Neural cell (in vitro differentiated cells): ENCODE measurements around the gene ANKMY1. TPM values are rescaled to one million over a fixed set of nuclear protein-coding genes. Genes with fewer than 3 reads are reported as not detected.

Experiments
- H2AFZ ChIP-seq: fragments of 200-600, 300-800 bp; sonication (generic), shearing (Covaris generic); 2 replicates; pipeline ENCODE4 v1.6.0; 2014; ENCODE audit warnings: low read depth, mild to moderate bottlenecking, antibody characterized with exemption, low read length, moderate library complexity
- H3F3A ChIP-seq: fragments of 200-600 bp; shearing (Covaris generic); 2 replicates; pipeline ENCODE4 v1.6.1; 2016; ENCODE audit warnings: mild to moderate bottlenecking, moderate library complexity, mixed read lengths, antibody characterized with exemption, low read length; ENCODE audit not compliant: insufficient read depth, poor library complexity, severe bottlenecking
- H3K27ac ChIP-seq: fragments of 200-600, 300-800 bp; sonication (generic), shearing (Covaris generic); 2 replicates; pipeline ENCODE4 v1.5.1; 2014; ENCODE audit warnings: mild to moderate bottlenecking, low read length, moderate library complexity
- H3K27me3 ChIP-seq: fragments of 300-800, 200-600 bp; sonication (generic), shearing (Covaris generic); 2 replicates; pipeline ENCODE4 v1.6.0; 2014; ENCODE audit warnings: mild to moderate bottlenecking, low read depth, low read length, moderate library complexity; ENCODE audit not compliant: insufficient read depth
- H3K36me3 ChIP-seq: fragments of 300-800, 200-600 bp; sonication (generic), shearing (Covaris generic); 2 replicates; pipeline ENCODE4 v1.5.1; 2014; ENCODE audit warnings: mild to moderate bottlenecking, antibody characterized with exemption, low read length, moderate library complexity; ENCODE audit not compliant: insufficient read depth
- H3K4me2 ChIP-seq: fragments of 300-800, 200-600 bp; sonication (generic), shearing (Covaris generic); 2 replicates; pipeline ENCODE4 v1.6.0; 2014; ENCODE audit warnings: mild to moderate bottlenecking, low read length
- H3K4me3 ChIP-seq: fragments of 300-800, 200-600 bp; sonication (generic), shearing (Covaris generic); 2 replicates; pipeline ENCODE4 v1.5.1; 2014; ENCODE audit warnings: mild to moderate bottlenecking, low read length, moderate library complexity
- H3K79me2 ChIP-seq: fragments of 200-600 bp; shearing (Covaris generic); replicated peaks from 2 replicates; pipeline ENCODE4 v1.6.0; 2014; ENCODE audit warnings: mild to moderate bottlenecking, low read length, moderate library complexity; ENCODE audit not compliant: insufficient read depth
- H3K9ac ChIP-seq: fragments of 300-800, 200-600 bp; sonication (generic), shearing (Covaris generic); 2 replicates; pipeline ENCODE4 v1.6.1; 2016; ENCODE audit warnings: mild to moderate bottlenecking, low read length, mixed read lengths
- H3K9me2 ChIP-seq: fragments of 200-600 bp; shearing (Covaris generic); 2 replicates; pipeline ENCODE4 v1.6.1; 2016; ENCODE audit warnings: mild to moderate bottlenecking, low read length, mixed read lengths; ENCODE audit not compliant: insufficient read depth
- H3K9me3 ChIP-seq: fragments of 200-600, 300-800 bp; sonication (generic), shearing (Covaris generic); 2 replicates; pipeline ENCODE4 v1.6.1; 2016; ENCODE audit warnings: mild to moderate bottlenecking, mixed run types, low read length, moderate library complexity, mixed read lengths
- H4K20me1 ChIP-seq: fragments of 200-600 bp; shearing (Covaris generic); 2 replicates; pipeline ENCODE4 v1.6.1; 2016; ENCODE audit warnings: mild to moderate bottlenecking, mixed run types; ENCODE audit not compliant: insufficient read depth
- EP300 ChIP-seq: fragments of 450-650 bp; conservative IDR thresholded peaks from 2 replicates; pipeline ENCODE4 v1.6.1; 2014; ENCODE audit warnings: antibody characterized with exemption, mild to moderate bottlenecking, moderate library complexity; ENCODE audit not compliant: poor library complexity, severe bottlenecking
- EZH2 ChIP-seq: fragments of 200-600, 300-800 bp; shearing (Covaris generic), sonication (generic); IDR thresholded peaks from 2 replicates; pipeline ENCODE4 v1.6.1; 2014; ENCODE audit warnings: antibody characterized with exemption, low read length, borderline replicate concordance, mild to moderate bottlenecking; ENCODE audit not compliant: insufficient read depth, poor library complexity, severe bottlenecking
- MXI1 ChIP-seq: fragments of 450-650 bp; conservative IDR thresholded peaks from 2 replicates; pipeline ENCODE4 v1.6.1; 2014; ENCODE audit warnings: antibody characterized with exemption, mild to moderate bottlenecking; ENCODE audit not compliant: poor library complexity, severe bottlenecking
- POLR2AphosphoS5 ChIP-seq: IDR thresholded peaks from 2 replicates; pipeline ENCODE4 v1.6.1; 2012
- RAD21 ChIP-seq: fragments of 450-650 bp; conservative IDR thresholded peaks from 2 replicates; pipeline ENCODE4 v1.6.1; 2014; ENCODE audit warnings: antibody characterized with exemption, mild to moderate bottlenecking, moderate library complexity
- SMC3 ChIP-seq: fragments of 450-650 bp; conservative IDR thresholded peaks from 2 replicates; pipeline ENCODE4 v1.6.1; 2014; ENCODE audit warnings: antibody characterized with exemption, mild to moderate bottlenecking, moderate library complexity; ENCODE audit not compliant: poor library complexity
- TAF1 ChIP-seq: IDR thresholded peaks from 2 replicates; pipeline ENCODE4 v1.6.1; 2012; ENCODE audit warnings: low read depth
- polyA plus RNA-seq: library from polyadenylated mRNA; depleted of rRNA; stranded (reverse); fragments of >200 nt; gene quantifications from 2 replicates; pipeline ENCODE4 v1.2.3, GENCODE V29; 2014
- TF ChIP-seq, protein P1 (sequence below): IDR thresholded peaks from 2 replicates; pipeline ENCODE4 v1.6.1; 2012; ENCODE audit warnings: borderline replicate concordance
- TF ChIP-seq, protein P2 (sequence below): fragments of 450-650 bp; IDR thresholded peaks from 2 replicates; pipeline ENCODE4 v1.5.1; 2014; ENCODE audit warnings: antibody characterized with exemption, mild to moderate bottlenecking, moderate library complexity; ENCODE audit not compliant: poor library complexity, severe bottlenecking

ANKMY1 gene
- polyA plus RNA-seq, 1 donor from 2014 or later: 6.6 TPM

DNA sequence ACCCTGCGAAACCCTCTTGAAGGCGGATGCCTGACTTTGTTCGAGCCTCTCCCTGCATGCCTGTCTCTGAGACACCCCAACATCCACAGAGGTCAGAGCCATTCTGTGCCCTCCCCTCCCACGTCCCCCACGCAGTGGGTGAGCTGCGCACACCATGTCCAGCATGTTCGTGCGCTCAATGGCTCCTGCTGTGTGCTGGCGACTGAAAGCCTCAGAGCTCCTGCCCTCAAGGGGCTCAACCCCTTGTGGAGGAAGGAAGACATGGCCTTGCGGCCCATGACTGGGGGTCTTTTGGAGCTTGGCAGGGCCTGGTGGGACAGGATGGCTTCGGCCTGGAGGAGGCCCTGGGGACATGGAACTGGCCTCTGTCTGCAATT lies 45.7 kb downstream of the ANKMY1 start:
- no peak for TF ChIP-seq EP300
- TF ChIP-seq SMC3: no peak
- TF ChIP-seq POLR2AphosphoS5: no peak
- TF ChIP-seq TAF1: no peak
- no peak for TF ChIP-seq RAD21
- TF ChIP-seq MXI1: no peak
- TF ChIP-seq, protein P1, sequence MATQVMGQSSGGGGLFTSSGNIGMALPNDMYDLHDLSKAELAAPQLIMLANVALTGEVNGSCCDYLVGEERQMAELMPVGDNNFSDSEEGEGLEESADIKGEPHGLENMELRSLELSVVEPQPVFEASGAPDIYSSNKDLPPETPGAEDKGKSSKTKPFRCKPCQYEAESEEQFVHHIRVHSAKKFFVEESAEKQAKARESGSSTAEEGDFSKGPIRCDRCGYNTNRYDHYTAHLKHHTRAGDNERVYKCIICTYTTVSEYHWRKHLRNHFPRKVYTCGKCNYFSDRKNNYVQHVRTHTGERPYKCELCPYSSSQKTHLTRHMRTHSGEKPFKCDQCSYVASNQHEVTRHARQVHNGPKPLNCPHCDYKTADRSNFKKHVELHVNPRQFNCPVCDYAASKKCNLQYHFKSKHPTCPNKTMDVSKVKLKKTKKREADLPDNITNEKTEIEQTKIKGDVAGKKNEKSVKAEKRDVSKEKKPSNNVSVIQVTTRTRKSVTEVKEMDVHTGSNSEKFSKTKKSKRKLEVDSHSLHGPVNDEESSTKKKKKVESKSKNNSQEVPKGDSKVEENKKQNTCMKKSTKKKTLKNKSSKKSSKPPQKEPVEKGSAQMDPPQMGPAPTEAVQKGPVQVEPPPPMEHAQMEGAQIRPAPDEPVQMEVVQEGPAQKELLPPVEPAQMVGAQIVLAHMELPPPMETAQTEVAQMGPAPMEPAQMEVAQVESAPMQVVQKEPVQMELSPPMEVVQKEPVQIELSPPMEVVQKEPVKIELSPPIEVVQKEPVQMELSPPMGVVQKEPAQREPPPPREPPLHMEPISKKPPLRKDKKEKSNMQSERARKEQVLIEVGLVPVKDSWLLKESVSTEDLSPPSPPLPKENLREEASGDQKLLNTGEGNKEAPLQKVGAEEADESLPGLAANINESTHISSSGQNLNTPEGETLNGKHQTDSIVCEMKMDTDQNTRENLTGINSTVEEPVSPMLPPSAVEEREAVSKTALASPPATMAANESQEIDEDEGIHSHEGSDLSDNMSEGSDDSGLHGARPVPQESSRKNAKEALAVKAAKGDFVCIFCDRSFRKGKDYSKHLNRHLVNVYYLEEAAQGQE: no peak
- TF ChIP-seq, protein P2, sequence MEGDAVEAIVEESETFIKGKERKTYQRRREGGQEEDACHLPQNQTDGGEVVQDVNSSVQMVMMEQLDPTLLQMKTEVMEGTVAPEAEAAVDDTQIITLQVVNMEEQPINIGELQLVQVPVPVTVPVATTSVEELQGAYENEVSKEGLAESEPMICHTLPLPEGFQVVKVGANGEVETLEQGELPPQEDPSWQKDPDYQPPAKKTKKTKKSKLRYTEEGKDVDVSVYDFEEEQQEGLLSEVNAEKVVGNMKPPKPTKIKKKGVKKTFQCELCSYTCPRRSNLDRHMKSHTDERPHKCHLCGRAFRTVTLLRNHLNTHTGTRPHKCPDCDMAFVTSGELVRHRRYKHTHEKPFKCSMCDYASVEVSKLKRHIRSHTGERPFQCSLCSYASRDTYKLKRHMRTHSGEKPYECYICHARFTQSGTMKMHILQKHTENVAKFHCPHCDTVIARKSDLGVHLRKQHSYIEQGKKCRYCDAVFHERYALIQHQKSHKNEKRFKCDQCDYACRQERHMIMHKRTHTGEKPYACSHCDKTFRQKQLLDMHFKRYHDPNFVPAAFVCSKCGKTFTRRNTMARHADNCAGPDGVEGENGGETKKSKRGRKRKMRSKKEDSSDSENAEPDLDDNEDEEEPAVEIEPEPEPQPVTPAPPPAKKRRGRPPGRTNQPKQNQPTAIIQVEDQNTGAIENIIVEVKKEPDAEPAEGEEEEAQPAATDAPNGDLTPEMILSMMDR: no peak
- TF ChIP-seq EZH2: no peak
- Histone ChIP-seq H3K27ac (no peak overlapping the region), H3K36me3 (no peaks in the 10 kb centered on the region), H3K4me3 (no peak overlapping the region), H2AFZ (no peak overlapping the region), H3K9me3 (no peaks in the 10 kb centered on the region), H3F3A (no peaks in the 10 kb centered on the region), H3K79me2 (no peaks in the 10 kb centered on the region), H3K9ac (no peak overlapping the region), H3K4me2 (no peak overlapping the region), H3K27me3 (no peaks in the 10 kb centered on the region), H4K20me1 (no peaks in the 10 kb centered on the region), H3K9me2 (no peaks in the 10 kb centered on the region)

DNA sequence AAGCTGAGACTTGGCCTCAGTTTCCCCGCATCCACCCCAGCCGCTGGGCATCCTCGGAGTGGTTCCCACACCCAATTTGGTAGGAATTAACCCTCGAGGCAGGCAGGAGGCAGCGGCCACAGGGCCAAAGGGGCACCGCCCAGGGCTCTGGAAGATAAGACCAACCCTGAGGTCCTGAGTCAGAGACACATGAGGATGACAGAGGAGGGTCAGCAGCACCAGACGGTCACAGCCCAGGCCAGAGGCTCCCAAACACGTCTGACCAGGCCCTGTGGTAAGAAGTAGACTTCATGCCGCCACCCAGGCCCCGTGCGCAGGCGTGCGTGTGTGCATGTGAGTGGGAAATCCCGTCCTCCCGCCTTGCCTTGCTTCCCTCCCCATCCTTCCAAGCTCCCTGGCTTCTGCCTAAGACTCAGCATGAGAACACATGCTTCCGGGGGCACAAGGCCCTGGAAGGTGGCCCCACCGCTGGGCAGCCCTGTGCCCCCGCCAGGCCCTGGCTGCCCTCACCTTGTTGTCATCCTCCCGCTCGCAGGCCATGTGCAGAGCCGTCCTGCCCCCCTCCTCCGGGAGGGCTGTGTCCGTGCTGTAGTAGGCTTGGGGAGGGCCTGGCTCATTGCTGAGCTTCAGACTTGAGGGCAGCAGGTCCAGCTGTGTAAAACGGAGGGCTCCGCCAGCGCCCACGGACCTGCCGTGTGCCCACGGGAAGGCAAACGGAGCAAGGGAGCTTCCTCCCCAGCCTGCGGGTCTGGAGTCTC lies 46.3 kb downstream of the ANKMY1 start:
- TF ChIP-seq EZH2 (no peak), EP300 (no peak), SMC3 (no peak), POLR2AphosphoS5 (no peak), RAD21 (no peak), MXI1 (no peak), TAF1 (no peak)
- TF ChIP-seq, protein P2: no peak
- TF ChIP-seq, protein P1: no peak
- no peaks in the 10 kb centered on the region for H3K79me2 ChIP-seq
- H3F3A ChIP-seq: no peaks in the 10 kb centered on the region
- no peaks in the 10 kb centered on the region for H3K9me2 ChIP-seq
- H3K36me3 ChIP-seq: no peaks in the 10 kb centered on the region
- H3K4me2 ChIP-seq: no peak overlapping the region
- H3K27ac ChIP-seq: no peak overlapping the region
- H3K9me3 ChIP-seq: no peaks in the 10 kb centered on the region
- H4K20me1 ChIP-seq: no peaks in the 10 kb centered on the region
- H3K4me3 ChIP-seq: no peak overlapping the region
- H3K27me3 ChIP-seq: no peaks in the 10 kb centered on the region
- no peak overlapping the region for H2AFZ ChIP-seq
- H3K9ac ChIP-seq: no peak overlapping the region
